DMS114 treated with DMSO at 0.1 percent for 48 hours (cell line): ENCODE results near the gene TRIM16.
"Not testable (repeated sequence)": the region's sequence is repeated elsewhere in the genome, so short reads cannot be mapped to it uniquely, and the experiment has no call there.

Experiments
- DNase-seq: peaks from one replicate; lab custom pipeline; 2025; ENCODE audit not compliant: unreplicated experiment; lab: John Stamatoyannopoulos, UW

The TRIM16 gene

DNA sequence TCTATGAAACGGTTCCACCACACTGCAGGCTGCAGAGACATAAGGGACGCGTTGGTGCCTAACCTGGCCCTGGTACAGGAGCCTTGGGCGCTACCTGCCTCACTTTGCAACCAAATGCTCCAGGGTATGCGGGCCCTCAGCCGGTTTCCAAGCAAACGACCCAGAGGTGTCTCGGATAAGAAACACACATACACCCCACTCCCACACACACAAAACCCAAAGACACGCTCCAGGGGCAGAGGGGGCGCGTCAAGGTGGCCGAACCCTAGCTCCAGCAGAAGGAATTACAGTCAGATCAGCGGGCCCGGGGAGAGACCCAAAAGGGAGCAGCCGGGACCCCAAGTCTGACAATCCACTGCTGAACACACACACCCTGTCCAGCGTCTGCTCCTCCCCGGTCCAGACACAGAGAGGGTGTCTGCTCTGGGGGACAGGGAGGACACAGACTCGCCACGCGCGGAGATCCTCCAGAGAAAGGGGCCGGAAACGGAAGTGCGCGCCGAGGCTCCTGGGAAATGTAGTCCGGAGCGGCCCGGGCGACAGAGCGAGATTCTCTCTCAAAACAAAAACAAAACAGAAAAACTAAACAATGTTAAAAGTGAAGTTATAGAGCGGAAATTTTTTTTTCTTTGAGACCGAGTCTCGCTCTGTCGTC is at the start of gene TRIM16:
Gene TRIM16, minus strand, starts transcription at position 488 of the 655 bp plus-strand sequence. CDS start 32,702 bp downstream, outside the sequence.
- not testable (repeated sequence) for DNase-seq

DNA sequence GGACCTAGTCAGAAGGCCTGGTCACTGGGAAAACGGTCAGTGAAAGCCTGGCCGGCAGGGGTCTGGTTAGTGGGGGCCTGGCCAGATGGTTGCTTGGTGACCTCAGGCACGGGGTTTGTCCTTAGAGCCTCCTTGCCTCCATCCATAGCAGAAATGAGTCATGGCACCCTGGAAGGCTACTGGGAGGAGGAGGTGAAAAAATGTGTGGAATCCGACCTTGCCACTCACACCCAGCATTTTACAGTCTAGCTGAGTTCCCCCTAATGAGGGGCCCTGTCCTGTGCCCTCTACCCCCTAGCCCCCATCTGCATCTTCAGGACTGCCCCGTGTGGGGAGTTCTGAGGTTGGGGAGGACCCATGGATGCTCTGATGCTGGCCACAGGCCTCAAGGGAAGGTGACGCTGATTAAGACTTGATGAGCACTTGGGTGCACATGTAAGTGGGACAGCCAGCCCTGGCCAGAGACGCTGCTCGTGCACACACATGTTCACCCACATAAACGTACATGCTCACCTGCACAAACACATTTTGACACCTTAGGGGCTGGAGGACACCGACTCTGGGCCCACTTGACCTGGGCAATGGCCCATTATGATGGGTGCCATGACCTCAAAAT is 49.2 kb upstream of the TRIM16 start:
- DNase-seq = not testable (repeated sequence)

DNA sequence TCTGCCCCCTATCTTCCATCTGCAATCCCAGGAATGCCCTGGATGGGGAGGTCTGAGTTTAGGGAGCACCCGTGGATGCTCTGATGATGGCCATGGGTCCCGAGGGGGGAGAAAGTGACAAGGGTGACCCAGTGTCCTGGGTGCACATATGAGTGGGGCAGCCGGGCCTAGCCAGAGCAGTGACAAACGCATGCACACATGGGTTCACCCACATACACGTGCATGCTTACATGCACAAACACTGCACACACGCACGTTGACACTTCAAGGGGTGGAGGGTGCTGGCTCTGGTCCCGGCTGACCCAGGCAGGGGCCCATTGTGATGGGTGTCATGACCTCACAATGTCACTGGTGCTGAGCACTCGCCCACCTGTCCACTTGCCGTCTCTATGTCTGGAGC is 47.8 kb upstream of the TRIM16 start, which contains the start of gene TBC1D26:
Gene TBC1D26, plus strand, starts transcription at position 384 of the 400 bp plus-strand sequence. CDS start 3,066 bp downstream, outside the sequence.
- not testable (repeated sequence) for DNase-seq

DNA sequence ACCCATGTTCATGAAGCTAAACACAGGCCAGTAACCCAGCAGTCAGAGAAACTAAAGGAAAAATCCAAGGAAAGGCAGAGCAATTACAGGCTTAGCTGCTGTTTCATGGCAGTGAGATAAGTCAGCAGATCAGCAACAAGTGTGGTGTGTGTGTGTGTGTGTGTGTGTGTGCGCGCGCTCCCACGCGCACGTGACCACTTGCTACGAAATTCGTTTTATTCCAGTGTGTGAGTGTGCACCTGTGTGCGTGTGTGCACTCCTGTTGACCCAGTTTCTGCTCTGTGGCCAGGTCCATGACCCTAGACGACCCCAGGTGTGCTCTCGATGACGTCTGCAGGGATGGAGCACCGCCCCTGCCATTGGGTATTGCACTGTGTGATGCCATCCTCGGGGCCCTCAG is 46.4 kb upstream of the TRIM16 start:
- DNase-seq = not testable (repeated sequence)

DNA sequence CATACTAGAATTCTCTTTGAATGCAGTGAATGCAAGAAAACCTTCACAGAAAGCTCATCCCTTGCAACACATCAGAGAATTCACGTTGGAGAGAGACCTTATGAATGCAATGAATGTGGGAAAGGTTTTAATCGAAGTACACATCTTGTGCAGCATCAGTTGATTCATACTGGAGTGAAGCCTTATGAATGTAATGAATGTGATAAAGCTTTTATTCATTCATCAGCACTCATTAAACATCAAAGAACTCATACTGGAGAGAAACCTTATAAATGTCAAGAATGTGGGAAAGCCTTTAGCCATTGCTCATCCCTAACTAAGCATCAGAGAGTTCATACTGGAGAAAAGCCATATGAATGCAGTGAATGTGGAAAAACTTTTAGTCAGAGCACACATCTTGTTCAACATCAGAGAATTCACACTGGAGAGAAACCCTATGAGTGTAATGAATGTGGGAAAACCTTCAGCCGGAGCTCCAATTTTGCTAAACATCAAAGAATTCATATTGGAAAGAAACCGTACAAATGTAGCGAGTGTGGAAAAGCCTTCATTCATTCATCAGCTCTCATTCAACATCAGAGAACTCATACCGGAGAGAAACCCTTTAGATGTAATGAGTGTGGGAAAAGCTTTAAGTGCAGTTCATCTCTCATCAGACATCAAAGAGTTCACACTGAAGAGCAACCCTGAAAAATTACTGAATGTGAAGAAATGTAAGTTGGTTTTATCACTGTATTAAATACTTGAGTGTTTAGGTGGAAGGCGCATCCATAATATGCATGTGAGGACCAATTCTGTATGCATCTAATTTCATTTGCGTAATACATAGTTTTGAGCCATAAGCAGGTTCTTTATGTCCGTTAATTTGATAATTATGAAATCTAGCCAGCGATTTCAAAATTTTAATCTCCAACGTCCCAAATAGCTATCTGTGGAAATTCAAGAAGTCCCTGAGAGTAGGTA is 32.8 kb upstream of the TRIM16 start:
- DNase-seq = not testable (repeated sequence)

DNA sequence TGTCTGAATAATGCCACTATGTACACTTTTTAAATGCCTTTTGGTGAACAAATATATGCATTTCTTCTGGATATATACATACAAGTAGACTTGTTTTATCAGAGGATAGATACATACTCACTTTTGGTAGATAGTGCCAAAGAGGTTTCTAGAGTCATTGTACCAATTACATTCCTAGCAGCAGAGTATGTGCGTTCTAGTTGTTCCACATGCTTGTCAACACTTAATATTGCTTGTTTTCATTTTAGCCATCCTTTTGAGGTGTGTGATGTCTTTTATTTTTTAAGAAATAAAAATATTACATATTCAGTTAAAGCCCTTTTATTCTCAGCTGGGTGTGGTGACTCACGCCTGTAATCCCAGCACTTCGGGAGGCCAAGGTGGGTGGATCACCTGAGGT is 24.8 kb upstream of the TRIM16 start:
- DNase-seq = not testable (repeated sequence)

DNA sequence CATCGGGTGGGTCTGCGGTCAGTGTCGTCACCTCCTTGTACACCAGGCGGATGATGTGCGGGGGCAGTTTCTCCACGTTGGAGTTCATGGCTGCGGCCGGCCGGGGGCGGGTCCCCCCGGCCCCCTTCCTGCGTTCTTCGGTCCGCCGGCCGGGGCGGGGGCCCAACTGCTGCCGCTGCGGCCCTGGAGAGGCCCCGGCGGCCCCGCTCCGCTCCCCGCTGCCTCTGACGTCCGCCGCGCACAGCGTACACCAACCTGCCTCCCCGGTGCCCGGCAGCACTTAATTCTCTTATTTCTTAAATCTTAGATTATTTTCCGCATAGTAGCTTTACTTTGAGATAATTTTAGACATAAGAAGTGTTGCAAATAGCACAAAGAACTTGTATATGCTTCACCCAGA is 20.7 kb upstream of the TRIM16 start:
- not testable (repeated sequence) for DNase-seq

DNA sequence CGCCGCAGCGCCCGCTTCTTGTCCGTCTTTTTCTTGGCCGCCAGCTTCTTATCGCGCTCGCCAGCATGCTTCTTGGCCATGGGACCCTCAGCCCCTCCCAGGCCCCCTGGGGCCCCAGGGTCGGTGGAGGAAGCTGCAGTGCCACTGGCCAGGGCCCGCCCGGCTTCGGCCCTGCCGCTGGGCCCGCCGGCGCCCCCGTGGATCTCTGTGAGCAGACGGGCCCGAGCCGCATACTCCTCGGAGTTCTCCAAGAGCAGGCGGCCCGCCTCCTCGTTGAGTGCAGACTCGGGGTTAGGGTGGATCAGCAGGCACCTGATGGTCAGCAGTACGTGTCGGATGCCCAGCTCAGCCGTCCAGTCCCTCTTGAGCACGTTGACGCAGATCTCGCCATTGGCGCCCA is 20.1 kb upstream of the TRIM16 start:
- DNase-seq = not testable (repeated sequence)

DNA sequence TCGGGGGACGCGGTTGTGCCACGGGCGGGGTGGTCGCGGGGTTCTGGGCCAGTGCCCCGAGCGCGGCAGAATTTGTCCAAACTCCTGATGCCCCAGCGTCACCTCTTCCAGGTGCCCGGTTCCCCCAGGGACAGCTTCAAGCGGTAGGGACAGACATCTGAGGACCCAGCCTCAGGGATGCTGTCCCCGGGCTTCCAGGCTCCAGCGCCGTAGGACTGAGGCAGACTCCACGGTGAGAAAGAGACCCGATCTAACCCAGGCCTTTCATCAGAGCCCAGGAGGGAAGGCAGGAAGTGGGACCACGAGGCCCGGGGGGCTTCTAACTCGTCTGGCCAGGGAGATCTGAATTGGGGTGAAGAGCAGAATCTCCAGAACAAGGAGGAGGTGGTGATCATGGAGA is 15.8 kb upstream of the TRIM16 start:
- DNase-seq = not testable (repeated sequence)

DNA sequence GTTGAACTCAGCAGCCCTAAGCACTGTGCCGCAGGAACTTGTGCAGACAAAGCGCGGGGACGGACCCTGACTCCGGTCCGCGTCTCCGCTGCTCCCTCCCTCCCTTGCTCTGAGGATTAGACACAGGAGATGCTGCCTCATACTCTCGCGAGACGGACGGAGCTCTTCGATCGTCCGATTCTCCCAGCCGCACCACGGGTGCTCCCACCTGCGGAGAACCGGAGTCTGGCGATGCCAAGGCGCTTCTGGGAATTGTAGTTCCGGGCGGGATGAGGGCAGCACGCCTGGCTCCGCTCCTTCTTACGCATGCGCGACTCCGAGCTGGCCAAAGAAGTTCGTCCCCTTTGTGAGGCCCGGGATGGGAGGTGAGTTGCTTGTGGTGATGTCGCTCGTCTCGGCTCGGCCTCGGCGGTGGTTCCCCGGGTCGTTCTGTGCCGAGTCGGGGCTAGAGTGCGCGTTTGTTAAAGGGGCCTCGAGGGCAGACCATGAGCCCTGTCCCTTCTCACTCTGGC is 15.4 kb upstream of the TRIM16 start, which contains the start of gene ZNF286A:
Gene ZNF286A, plus strand, starts transcription at position 340 of the 512 bp plus-strand sequence. CDS start 578 bp downstream, outside the sequence.
- DNase-seq = peak; percentile 42

DNA sequence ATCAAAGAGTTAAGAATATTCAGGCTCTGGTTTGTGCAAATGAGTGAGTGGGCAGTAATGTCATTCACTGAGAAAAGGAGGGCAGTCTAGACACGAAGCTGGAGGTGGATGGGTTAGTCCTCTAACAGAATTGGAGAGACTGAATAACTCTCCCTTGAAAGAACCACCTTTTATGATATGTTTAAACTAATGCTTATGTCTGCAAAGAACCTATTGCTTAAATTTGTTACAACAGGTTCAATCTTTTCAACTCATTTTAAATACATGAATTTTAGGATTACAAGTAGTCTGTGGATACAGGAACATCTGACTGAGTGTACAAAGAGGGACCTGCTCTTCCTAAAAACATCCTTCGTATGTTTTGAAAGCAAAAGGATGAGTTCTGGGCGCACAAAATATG is 14.9 kb upstream of the TRIM16 start:
- DNase-seq = not testable (repeated sequence)

DNA sequence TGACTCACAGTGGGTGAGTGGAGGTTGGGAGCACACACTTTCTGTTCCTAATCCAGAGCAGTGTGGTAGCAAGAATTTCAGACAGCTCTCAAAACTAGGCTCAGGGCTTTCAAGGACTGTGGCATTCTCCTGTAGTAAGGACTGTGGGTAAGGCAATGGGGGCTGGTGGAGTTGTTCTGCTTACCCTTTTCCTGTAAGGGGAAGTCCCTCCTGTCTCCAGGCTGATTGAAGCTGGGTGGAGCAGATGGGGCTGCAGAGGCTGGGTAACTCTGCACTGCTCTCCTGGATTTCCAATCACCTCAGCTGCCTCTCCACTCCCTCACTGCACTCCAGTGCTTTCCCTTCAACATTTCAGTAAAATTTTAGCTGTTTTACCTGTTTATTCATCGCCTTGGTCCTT is 3.4 kb upstream of the TRIM16 start:
- DNase-seq = not testable (repeated sequence)

DNA sequence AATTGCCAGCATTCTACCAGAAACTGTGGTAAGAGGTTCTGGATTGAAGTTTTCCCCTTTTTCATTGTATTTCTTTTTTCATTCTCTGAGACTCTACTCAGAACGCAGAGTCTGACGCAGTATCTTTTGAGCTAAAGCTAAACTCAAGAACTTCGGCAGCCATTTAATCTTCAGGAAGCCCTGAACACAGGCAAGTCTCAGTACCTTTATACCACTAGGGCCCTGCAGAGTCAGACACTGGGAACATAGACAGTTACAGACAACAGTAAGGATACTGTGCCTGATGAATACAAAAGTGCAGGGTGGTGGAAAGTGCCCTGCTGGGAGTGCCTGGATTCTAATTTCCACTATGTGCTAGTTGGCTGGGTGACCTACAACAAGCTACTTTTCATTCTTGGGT is 976 bp downstream of the TRIM16 start:
- not testable (repeated sequence) for DNase-seq

DNA sequence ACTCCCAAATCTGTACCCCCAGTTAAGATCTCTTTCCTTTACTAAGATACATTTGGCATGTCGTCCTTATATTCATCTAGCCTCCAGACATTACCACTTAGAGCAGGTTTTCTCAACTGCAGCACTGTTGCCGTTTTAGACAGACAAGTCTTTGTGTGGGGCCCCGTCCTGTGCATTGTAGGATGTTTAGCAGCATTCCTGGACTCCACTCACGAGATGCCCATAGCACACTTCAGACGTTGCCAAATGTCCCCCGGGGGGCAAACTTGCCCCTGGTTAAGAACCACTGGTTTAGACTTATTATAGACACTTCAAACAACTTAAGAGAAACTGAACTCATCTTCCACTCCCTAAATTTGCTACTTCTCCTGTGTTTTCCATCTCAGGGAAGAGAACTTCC is 8.1 kb downstream of the TRIM16 start:
- DNase-seq = not testable (repeated sequence)

DNA sequence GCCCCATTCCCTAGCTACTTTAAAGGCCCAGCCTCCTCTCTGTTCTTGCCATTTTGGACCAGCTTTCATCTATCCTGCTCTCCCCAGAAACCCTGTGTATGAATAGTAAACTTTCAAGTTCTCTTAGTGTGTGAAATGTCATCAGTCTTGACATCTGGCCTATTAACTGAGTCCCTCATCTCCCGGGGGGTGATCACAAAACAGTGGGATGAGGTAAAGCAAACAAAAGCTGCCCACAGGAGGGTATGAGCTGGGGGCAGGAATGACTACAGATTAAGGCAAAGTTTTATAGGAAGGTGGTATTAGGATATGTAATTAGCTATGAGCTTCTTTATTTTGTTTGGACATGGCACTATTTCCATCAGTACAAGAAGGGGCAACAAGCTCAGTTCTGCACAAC is 9.5 kb downstream of the TRIM16 start:
- not testable (repeated sequence) for DNase-seq

DNA sequence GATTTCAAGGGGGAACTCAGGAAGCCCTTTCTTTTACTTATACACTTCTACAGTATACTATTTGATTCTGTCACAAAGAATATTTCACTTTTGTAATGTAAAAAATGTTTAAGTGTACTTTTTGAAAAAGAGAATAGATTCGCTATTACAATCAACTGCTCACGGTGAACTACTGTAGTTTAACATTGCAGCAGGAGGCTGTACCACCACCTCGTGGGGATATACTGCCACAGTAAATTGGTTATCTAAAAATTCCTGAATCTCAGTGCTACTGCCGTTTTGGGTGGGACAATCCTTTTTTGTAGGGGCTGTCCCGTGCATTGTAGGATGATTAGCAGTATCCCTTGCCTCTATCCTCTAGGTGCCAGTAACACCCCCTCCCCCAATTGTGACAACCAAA is 14.6 kb downstream of the TRIM16 start:
- not testable (repeated sequence) for DNase-seq

DNA sequence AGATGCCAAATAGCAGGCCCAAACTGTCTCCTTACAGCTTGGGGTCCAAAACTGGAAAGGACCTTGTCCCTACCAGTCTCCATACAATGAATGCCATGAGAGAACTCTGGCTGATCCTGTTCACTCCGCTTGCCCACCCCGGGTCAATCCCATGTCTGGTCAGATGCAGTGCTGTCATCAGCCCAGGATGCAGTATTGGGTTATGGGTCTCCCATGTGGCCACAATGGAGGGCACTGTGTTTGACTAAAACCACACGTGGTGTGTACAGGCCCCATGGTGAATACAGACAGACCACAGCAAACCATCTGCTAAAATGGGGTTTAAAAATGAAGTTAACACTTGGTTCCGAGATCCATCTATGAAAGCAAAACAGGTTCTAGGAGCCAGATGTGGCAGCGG is 20.4 kb downstream of the TRIM16 start:
- no peak for DNase-seq

DNA sequence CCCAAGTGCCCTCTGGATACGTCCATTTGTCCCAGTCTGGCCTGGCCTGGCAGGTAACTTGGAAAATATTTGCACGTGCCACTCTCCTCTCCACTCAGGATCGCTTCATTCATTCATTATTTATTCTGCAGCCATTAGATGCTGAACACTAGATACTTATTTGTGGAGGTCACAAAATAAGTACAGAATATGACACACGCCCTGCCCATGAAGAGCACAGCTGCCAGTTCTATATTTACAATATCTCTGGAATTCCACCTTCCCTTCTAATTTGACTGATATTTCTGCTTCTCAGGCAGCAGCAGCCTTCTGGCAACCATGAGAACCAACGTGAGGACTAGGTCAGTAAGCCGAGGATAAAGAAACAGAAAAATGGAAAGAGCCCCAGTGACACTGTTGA is 20.9 kb downstream of the TRIM16 start:
- DNase-seq = no peak

DNA sequence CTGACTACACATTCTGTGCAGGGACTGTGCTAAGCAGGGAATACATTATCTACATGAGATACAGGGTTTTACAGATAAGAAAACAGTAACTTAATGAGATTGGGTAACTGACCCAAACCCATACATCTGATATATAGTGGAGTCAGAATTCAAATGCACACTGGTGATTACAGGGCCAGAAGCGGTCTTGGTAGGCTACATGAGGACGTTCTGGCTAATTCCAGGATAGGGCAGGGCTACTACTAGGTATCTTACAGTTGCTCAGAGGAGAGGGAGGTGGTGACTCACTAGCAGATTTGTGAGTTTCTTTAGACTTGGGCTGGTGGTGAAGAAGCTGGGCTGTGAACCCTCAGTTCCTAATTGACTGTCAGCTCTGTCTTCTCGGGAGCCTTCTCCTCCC is 21.4 kb downstream of the TRIM16 start:
- no peak for DNase-seq

DNA sequence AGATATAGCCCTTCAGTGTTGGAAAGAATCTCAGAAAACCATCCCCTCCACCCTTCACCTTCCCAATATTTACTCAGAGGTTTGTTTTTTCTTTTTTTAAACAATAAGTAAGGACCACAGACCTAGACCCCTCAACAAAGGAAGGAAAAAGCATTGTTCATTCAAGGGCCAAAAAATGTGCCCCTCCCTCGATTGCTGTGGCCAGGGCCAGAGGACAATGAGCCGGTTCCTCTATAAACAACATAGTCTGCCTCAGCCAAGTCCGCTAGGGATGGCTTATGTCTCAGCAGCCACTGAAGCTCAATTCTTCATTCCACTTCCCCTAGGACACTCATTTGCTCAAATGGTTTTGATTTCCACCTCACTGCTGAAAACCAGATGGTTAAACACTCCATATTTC is 24.0 kb downstream of the TRIM16 start:
- no peak for DNase-seq

DNA sequence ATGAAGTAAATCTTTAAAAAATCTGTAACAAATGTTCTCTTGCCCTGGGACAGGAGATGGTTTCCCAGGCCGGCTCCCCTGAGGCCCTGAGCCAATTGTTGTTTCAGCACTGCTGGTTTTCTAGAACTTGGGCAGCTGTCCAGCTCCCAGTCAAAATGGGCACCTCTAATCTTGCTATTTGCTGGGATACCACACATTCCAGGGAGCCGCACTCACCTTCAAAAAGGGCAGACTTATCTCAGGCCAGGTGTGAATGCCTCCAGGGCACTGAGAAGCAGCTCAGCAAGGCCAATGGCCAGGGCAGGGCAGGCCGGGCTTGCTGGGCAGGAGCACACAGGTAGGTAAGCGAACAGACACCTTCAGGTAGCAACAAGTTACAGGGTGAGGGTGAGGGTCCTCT is 24.4 kb downstream of the TRIM16 start:
- no peak for DNase-seq
